NCI-H146 (cell line): ENCODE results near the gene TLE4.

Experiments
- DNase-seq: peaks from one replicate; lab custom pipeline; 2025; lab: John Stamatoyannopoulos, UW

The TLE4 gene

DNA sequence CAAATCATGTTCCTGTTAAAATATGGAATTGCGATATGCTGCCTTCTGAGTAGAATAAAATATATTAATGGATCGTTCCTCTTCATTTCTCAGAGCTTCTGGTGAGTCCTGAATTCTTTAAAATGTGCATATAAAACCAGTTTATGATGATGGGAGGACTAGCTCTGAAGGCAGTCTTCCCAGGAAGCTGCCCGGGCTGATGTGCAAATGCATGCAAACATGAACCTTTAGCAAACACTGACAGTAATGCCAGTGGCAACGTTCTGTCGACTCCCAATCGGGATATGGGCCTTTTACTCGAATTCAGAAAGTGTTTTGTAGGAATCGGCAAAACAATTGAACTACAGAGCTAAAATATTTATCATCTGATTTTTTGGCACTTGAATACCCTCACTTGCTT lies 93.6 kb downstream of the TLE4 start:
- DNase-seq = no peak

- no peak for DNase-seq
These were observed 94.2 kb downstream of the TLE4 start for GRCh38 chr9:79665931-79666330.

GRCh38 chr9:79667120-79667519 lies 95.4 kb downstream of the TLE4 start:
- DNase-seq = no peak

DNA sequence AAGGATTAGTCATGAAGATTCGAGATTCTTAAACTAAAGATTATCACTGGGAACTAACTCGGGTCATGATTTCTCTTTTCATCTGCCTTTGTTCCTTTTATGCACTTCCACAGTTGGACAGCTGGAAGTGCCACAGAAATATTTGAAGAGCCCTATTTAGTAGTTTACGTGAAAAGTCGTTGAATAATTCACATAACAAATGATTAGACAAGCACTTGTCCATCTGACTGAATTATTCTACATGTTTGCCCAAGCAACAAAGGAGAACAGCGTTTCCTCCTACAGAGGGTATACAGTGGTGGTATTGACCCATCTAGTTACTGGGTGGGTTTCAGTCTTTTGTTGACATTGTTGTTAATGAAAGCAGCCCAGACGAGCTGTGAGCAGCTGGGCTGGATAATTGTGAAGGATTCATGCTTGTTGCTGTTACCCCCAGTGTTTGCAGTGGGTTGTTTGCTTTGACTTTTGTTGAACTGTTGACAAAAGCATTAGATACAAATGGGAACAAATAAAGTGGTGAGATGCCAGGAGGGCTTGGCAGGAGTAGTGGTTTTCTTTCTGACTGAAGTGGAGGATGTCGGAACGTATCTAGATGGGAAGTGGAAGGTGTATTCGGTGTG lies 96.2 kb downstream of the TLE4 start:
- peak; percentile 89 for DNase-seq

GRCh38 chr9:79668956-79669355 lies 97.2 kb downstream of the TLE4 start:
- no peak for DNase-seq

DNA sequence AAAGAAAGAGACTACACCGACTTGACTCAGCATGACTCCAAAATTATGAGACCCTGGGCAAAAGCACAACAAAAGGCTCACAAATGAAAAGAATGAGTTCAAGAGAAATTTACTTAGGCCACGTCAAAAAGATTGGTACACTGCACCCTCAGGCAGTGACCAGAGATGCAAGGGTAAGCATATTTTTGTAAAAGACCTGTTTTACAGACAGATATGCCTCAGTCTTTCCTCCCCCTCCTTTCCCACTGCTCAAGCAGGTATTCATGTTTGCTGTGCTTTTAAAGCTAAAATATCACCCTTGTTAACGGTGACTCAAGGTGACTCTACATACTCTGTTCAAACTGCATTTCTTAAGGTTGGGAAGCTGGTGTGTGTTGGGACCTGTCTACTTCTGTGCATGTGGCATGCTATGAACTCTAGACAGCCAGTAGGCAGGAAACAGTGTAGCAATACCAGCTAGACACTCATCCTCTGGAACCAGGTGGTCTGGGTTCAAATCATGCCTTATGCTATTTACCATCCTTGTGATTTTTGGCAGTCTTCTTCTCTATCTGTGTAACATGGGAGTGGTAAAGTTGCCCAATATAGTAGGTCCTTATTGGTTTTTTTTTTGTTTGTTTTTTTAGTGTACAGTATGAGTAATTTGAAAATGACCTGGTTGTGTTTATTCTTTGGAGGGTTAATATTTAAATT lies 98.7 kb downstream of the TLE4 start:
- no peak for DNase-seq

DNA sequence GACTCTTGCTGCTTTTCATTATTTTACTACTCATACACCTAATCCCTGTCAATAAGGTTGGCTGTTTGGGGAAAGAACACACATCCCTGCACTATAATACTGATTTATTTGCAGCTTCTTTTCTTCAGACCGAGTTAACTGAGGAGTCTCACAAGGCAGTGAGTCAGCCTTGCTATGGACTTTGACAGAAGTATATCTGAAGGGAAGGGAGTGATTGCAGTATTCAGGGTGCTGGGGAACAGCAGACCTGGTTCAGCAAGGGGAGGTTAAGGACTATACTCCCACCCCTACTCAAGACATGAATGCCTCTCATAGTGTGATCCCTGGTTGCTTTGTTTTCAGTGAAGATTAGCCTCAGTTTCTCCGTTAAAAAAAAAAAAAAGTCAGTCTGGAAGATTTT lies 99.8 kb downstream of the TLE4 start:
- no peak for DNase-seq

GRCh38 chr9:79672236-79672635 lies 100.5 kb downstream of the TLE4 start:
- DNase-seq = no peak

DNA sequence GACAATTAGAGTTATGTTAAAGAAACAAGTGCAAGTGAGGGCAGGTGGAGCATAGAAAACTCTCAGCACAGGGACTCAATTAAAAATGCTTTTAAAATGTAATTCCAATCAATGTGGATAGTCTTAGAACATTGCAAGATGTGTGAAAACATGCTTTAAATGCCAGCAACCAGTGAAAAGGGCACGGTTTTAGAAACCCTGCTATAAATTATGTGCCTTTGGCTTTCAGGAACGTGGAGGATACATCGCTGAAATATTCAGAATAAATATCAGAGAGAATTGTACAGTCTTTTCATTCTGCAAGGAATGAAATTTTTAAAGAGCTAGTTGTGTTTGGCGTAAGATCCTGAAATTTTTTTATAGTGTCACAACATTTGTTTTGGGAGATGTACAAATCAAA lies 101.1 kb downstream of the TLE4 start:
- no peak for DNase-seq

DNA sequence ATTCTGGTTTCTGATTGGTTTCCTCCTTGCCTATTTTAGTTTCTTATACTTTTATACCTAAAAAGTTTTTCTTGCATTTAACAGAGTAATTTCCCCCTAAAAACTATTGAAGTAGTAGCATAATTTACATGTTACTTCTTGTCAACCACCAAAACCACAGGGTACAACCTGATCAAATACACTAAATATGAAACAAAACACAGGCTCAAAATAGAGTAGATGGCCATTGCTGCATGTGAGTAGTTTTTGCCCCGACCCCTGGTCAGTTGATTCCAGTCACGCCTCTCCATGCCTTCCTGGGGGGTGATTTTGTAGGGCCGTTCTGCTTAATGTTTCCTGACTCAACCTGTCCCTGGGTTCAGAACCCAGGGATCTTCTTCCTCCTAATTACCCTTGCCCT lies 101.8 kb downstream of the TLE4 start:
- no peak for DNase-seq

- no peak for DNase-seq
These were observed 102.5 kb downstream of the TLE4 start for GRCh38 chr9:79674052-79674777.

DNA sequence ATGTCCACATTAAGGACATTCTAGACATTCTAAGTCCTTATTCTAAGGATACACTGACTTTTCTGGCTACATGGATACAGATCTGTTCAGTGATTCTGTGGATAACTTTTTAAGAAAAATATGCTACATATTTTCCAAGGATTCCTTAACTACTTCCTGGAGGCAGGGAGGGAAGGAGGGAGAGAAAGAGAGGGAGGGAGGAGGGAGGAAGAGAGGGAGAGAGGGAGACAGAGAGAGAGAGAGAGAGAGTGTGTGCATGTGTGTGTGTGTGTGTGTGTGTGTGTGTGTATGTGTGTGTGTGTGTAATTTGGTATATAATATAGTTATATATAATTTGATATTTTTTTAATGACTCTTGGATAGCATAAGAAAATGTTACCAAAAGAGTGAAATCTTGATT lies 109.8 kb downstream of the TLE4 start:
- DNase-seq = no peak

GRCh38 chr9:79682076-79682736 lies 110.4 kb downstream of the TLE4 start:
- DNase-seq = no peak

DNA sequence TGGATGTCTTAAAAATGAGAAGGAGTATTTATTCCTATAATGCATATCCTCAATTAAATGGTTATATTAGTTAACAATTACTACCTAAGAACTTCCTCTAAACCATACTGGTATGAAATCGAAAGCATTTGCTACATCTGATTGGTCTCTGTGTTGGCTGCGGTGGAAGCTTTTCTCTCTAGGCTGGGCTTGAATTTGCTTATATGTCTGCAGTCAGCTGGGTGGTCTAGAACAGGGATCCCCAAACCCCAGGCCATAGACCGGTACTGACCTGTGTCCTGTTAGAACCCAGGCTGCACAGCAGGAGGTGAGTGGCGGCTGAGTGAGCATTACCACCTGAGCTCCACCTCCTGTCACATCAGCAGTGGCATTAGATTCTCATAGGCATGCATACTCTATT lies 112.3 kb downstream of the TLE4 start:
- DNase-seq = no peak

DNA sequence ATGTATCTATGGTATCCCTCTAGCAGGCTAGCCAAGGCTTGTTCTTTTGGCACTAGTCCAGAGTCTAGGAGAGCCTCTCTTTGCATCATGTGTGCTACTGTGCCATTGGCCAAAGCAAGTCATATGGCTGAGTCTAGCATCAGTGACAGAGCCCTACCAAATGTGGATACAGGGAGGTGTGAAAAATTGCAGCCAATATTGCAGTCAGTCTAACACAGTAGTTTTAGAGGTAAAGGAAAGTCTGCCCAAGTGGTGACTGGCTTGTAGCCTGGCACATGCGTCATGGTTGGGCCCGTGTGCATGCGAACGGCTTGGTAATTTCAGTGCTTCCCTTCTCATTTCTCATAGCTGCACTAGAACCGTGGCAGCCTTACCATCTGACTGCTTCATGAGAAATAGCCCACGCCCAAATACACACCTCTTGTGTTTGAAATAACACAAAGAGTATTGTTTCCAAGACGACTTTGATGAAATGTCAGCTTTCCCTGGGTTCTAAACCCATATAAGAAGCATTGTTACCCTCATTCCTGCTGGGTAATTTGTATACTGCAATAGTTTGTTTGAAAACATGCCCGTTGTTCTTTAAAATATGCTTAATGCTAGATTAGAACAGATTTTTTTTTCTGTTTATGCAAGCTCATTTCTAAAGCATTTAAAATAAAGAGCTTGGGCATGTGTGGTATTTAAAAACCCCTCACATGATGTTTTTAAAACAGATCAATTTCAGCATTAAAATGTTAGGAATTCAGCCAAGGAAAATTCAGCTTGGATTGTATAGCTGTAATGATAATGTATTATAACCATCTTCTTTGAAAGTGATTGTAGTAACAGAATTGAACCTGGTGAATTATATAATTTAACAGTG lies 113.2 kb downstream of the TLE4 start:
- no peak for DNase-seq

DNA sequence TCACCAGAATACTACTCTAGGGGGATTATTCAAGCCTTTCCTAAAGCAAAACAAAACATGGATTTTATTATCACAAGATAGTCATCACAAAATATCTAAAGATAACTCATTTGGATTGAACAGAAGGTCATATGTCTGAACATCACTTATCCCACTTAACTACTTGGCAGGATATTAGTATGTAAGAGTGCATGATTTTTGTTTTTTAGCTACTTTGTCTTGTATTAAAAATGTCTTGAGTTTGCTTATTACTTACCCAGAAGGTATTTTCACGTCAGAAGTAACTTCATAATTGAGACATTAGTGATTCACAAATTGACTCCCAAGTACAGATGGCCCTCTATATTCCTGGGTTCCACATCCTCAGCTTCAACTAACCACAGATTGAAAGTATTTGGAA lies 113.8 kb downstream of the TLE4 start:
- no peak for DNase-seq

DNA sequence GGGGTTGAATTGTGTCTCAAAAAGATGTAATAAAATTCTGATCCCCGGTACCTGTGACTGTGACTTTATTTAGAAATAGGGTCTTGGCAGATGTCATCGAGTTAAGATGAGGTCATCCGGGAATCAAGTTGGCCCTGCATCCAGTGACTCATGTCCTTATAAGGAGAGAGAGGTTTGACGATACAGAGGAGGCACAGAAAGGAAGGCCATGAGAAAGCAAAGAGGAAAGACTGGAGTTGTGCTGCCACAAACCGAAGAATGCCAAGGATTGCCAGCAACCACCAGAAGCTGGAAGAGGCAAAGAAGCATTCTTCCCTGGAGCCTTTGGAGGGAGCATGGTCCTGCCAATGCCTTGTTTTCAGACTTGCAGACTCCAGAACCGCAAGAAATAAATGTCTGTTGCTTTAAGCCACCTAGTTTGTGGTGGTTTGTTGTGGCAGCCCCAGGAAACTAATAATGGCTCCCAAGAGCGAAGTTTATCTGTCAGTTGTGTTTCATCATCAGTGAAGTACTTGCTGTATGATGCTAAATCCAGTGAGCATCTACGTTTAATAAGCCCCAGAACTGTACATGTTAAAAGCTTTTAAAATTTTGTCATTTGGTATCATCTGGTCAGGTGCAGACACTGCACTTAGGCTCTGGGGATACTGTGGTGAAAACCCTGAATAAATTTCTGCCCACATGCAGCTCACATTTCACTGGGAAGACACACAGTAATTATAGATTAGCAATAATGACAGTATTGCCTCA lies 114.8 kb downstream of the TLE4 start:
- DNase-seq = no peak

- DNase-seq = no peak
These were observed 115.3 kb downstream of the TLE4 start for GRCh38 chr9:79687131-79687447.

DNA sequence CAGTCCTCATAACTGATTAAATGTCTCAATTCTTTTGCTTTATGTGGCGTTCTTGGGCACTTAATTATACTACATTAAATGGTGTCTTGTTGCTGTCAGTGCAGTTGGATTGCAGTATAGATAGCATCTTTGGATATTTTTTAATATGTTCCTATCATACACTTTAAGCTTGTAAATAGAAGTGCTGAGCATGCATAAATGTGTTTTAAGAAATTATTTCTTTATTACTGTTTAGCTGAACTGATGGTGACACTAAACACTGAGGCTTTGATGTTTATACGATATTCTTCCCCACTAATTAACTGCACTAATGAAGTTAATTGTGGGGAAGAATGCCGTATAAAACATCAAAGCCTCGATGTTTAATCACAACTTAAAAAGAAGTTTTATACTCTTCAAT lies 116.6 kb downstream of the TLE4 start:
- no peak for DNase-seq

GRCh38 chr9:79689576-79689975 lies 117.8 kb downstream of the TLE4 start:
- no peak for DNase-seq

- no peak for DNase-seq
These were observed 119.7 kb downstream of the TLE4 start for GRCh38 chr9:79691496-79691895.
